ENCODE data around the gene EPHB3.

The EPHB3 gene

GRCh38 chr3:184556582-184557347, 4.8 kb upstream of the EPHB3 start:
- no peak for TF ChIP-seq ZBTB7A (IDR thresholded peaks at IDR 0.05; ENCODE audit: low read depth)
- TF ChIP-seq TEAD4 (IDR thresholded peaks at IDR 0.05): no peak
- no peak for TF ChIP-seq TCF12 (IDR thresholded peaks at IDR 0.05; ENCODE audit: low read depth)
- TF ChIP-seq YY1 (IDR thresholded peaks at IDR 0.05; ENCODE audit: low read depth): no peak
- TF ChIP-seq USF1 (IDR thresholded peaks at IDR 0.05): no peak
- TF ChIP-seq REST (IDR thresholded peaks at IDR 0.05; ENCODE audit: low read depth): no peak
- no peak for TF ChIP-seq FOXM1 (IDR thresholded peaks at IDR 0.05; ENCODE audit: borderline replicate concordance, low read depth)
- no peak for TF ChIP-seq EGR1 (IDR thresholded peaks at IDR 0.05)
- no peak for TF ChIP-seq NFIC (IDR thresholded peaks at IDR 0.05)
- TF ChIP-seq MAX (IDR thresholded peaks at IDR 0.05): no peak
- no peak for TF ChIP-seq TAF1 (IDR thresholded peaks at IDR 0.05; ENCODE audit: low read depth)

- TF ChIP-seq USF1 (IDR thresholded peaks at IDR 0.05) (peak; percentile 46; the same call in 1 of the 2 replicates), TAF1 (IDR thresholded peaks at IDR 0.05; ENCODE audit: low read depth) (no peak)
These were observed 4.1 kb upstream of the EPHB3 start for GRCh38 chr3:184557348-184557950.

- no peak for TF ChIP-seq RAD21 (IDR thresholded peaks at IDR 0.05; ENCODE audit: low read depth)
- TF ChIP-seq CEBPB (IDR thresholded peaks at IDR 0.05): no peak
- TF ChIP-seq EGR1 (IDR thresholded peaks at IDR 0.05): no peak
- TF ChIP-seq TAF1 (IDR thresholded peaks at IDR 0.05; ENCODE audit: low read depth): no peak
- no peak for TF ChIP-seq EP300 (IDR thresholded peaks at IDR 0.05; ENCODE audit: borderline replicate concordance)
- no peak for TF ChIP-seq TCF12 (IDR thresholded peaks at IDR 0.05; ENCODE audit: low read depth)
- no peak for TF ChIP-seq YY1 (IDR thresholded peaks at IDR 0.05; ENCODE audit: low read depth)
- TF ChIP-seq REST (IDR thresholded peaks at IDR 0.05; ENCODE audit: low read depth): no peak
- no peak for TF ChIP-seq USF1 (IDR thresholded peaks at IDR 0.05)
- no peak for TF ChIP-seq ZBTB7A (IDR thresholded peaks at IDR 0.05; ENCODE audit: low read depth)
- no peak for TF ChIP-seq FOXM1 (IDR thresholded peaks at IDR 0.05; ENCODE audit: borderline replicate concordance, low read depth)
- no peak for TF ChIP-seq MAX (IDR thresholded peaks at IDR 0.05)
- no peak for TF ChIP-seq CREB1 (IDR thresholded peaks at IDR 0.05; ENCODE audit: low read depth)
- TF ChIP-seq NFIC (IDR thresholded peaks at IDR 0.05): no peak
- TF ChIP-seq TEAD4 (IDR thresholded peaks at IDR 0.05): no peak
These were observed 2.9 kb upstream of the EPHB3 start for GRCh38 chr3:184558726-184559125.

GRCh38 chr3:184559336-184559735, 2.2 kb upstream of the EPHB3 start:
- TF ChIP-seq USF1 (IDR thresholded peaks at IDR 0.05) (no peak), CREB1 (IDR thresholded peaks at IDR 0.05; ENCODE audit: low read depth) (no peak), YY1 (IDR thresholded peaks at IDR 0.05; ENCODE audit: low read depth) (no peak), NFIC (IDR thresholded peaks at IDR 0.05) (no peak)

- no peak for TF ChIP-seq CREB1 (IDR thresholded peaks at IDR 0.05; ENCODE audit: low read depth)
These were observed 1.1 kb upstream of the EPHB3 start for GRCh38 chr3:184560531-184560930.
